Left cardiac atrium (tissue), 4 donors: Measurements from ENCODE around the gene ZNF423. TPM values are rescaled to one million over a fixed set of nuclear protein-coding genes. Genes with fewer than 3 reads are reported as not detected.
"Not testable (repeated sequence)": the region's sequence is repeated elsewhere in the genome, so short reads cannot be mapped to it uniquely, and the experiment has no call there.

Source experiments
- ATAC-seq, 2 donors: fragments of 200-7000 bp; cut with Tn5 transposase; one replicate each; pipeline ENCODE4 v1.9.1; 2020; ENCODE audit warnings: mild to moderate bottlenecking in 2 of 2, moderate library complexity in 2 of 2
- DNase-seq: peaks from one replicate; pipeline ENCODE4 v3.0.0-alpha.2; 2020
- intact Hi-C, 2 donors: fragments of 100-400 bp; cut with DNase I; formaldehyde crosslinking; loops; one replicate each; pipeline versions ENCODE4 v1.14.1 to v1.15.1; 2022 to 2023
- total RNA-seq, 2 donors: library from RNA; stranded (reverse); fragmentation: NEBNext Ultra II Directional; extraction: Animal tissue kit (Norgen Biotek cat#: 25700); gene quantifications; one replicate each; pipeline ENCODE4 v1.2.1, GENCODE V29; 2021
- donor health status: DM: no; HTN: yes; CAD: no.
- donor health status: DM: no; HTN: yes; CAD: no; lungs with severe emphysema.
- donor health status: DM: yes; HTN: yes; CAD: no.
- donor health status: Dilated cardiomyopathy.

Gene ZNF423
- total RNA-seq, 2 donors from 2014 or later, result 11.1 to 13.8 TPM

GRCh38 chr16:49697631-49698452 lies 158.1 kb downstream of the ZNF423 start:
- ATAC-seq (no peak), DNase-seq (no peak)
- intact Hi-C loops, result no loop called here

GRCh38 chr16:49696414-49697101 lies 159.4 kb downstream of the ZNF423 start:
- intact Hi-C loops, result no loop called here
- ATAC-seq (no peak), DNase-seq (no peak)

- no peak for DNase-seq
- intact Hi-C loops, result no loop called here
- no peak for ATAC-seq
These were observed 160.0 kb downstream of the ZNF423 start for GRCh38 chr16:49695782-49696413.

GRCh38 chr16:49693445-49693844 lies 162.5 kb downstream of the ZNF423 start:
- intact Hi-C loops, result no loop called here
- DNase-seq (no peak), ATAC-seq (no peak)

- intact Hi-C loops, result no loop called here
- DNase-seq (no peak), ATAC-seq (no peak)
These were observed 165.1 kb downstream of the ZNF423 start for GRCh38 chr16:49690778-49691177.

GRCh38 chr16:49688036-49688697 lies 167.7 kb downstream of the ZNF423 start:
- DNase-seq, result no peak
- ATAC-seq, result no peak
- intact Hi-C loops, result no loop called here

- no peak for ATAC-seq
- intact Hi-C loops, result no loop called here
These were observed 168.4 kb downstream of the ZNF423 start for GRCh38 chr16:49687476-49688002.

GRCh38 chr16:49684696-49685095 lies 171.2 kb downstream of the ZNF423 start:
- intact Hi-C loops, result no loop called here
- no peak for ATAC-seq
- no peak for DNase-seq

More at GRCh38 chr16:49687476-49688002, 168.4 kb downstream of the ZNF423 start:
- no peak for DNase-seq

- intact Hi-C loops, result no loop called here
- ATAC-seq (no peak), DNase-seq (no peak)
These were observed 173.2 kb downstream of the ZNF423 start for GRCh38 chr16:49682577-49683165.

- no peak for ATAC-seq
- intact Hi-C loops, result no loop called here
- DNase-seq, result no peak
These were observed 174.6 kb downstream of the ZNF423 start for GRCh38 chr16:49681217-49681883.

- no peak for DNase-seq
- ATAC-seq, result no peak
- intact Hi-C loops, result no loop called here
These were observed 176.8 kb downstream of the ZNF423 start for GRCh38 chr16:49679095-49679494.

GRCh38 chr16:49677661-49678060 lies 178.3 kb downstream of the ZNF423 start:
- DNase-seq, ATAC-seq, intact Hi-C loops: not testable (repeated sequence)

GRCh38 chr16:49675413-49675812 lies 180.5 kb downstream of the ZNF423 start:
- DNase-seq (no peak), ATAC-seq (no peak)
- intact Hi-C loops, result no loop called here

GRCh38 chr16:49674990-49675389 lies 180.9 kb downstream of the ZNF423 start:
- intact Hi-C loops, result no loop called here
- ATAC-seq (no peak), DNase-seq (no peak)

- no peak for ATAC-seq
- intact Hi-C loops, result no loop called here
- no peak for DNase-seq
These were observed 181.5 kb downstream of the ZNF423 start for GRCh38 chr16:49674351-49674851.

- no peak for ATAC-seq
These were observed 182.5 kb downstream of the ZNF423 start for GRCh38 chr16:49673442-49673841.

GRCh38 chr16:49672753-49673152 lies 183.2 kb downstream of the ZNF423 start:
- no peak for ATAC-seq
- no peak for DNase-seq
- intact Hi-C loops, result no loop called here

More at GRCh38 chr16:49673442-49673841, 182.5 kb downstream of the ZNF423 start:
- intact Hi-C loops, result no loop called here
- DNase-seq, result no peak

- no peak for DNase-seq
- intact Hi-C loops, result no loop called here
- ATAC-seq, result no peak
These were observed 184.6 kb downstream of the ZNF423 start for GRCh38 chr16:49671333-49671732.
